ENCODE data around the gene KMT5B. TPM values are rescaled to one million over a fixed set of nuclear protein-coding genes. Genes with fewer than 3 reads are reported as not detected.

KMT5B gene
- total RNA-seq, 4 donors from 2014 or later, result 35.1 to 75.6 (median 39.8) TPM

- no peak overlapping the region for H3K27ac ChIP-seq
- H3K36me3 ChIP-seq, result no peaks in the 10 kb centered on the region
- H3K27me3 ChIP-seq, result no peaks in the 10 kb centered on the region
- no peak for ATAC-seq
- TF ChIP-seq, protein P1, sequence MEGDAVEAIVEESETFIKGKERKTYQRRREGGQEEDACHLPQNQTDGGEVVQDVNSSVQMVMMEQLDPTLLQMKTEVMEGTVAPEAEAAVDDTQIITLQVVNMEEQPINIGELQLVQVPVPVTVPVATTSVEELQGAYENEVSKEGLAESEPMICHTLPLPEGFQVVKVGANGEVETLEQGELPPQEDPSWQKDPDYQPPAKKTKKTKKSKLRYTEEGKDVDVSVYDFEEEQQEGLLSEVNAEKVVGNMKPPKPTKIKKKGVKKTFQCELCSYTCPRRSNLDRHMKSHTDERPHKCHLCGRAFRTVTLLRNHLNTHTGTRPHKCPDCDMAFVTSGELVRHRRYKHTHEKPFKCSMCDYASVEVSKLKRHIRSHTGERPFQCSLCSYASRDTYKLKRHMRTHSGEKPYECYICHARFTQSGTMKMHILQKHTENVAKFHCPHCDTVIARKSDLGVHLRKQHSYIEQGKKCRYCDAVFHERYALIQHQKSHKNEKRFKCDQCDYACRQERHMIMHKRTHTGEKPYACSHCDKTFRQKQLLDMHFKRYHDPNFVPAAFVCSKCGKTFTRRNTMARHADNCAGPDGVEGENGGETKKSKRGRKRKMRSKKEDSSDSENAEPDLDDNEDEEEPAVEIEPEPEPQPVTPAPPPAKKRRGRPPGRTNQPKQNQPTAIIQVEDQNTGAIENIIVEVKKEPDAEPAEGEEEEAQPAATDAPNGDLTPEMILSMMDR (IDR thresholded peaks at IDR 0.05), result no peak
- TF ChIP-seq POLR2AphosphoS5 (IDR thresholded peaks at IDR 0.05) (no peak), POLR2A (IDR thresholded peaks at IDR 0.05) (no peak), EP300 (IDR thresholded peaks at IDR 0.05) (no peak)
- no peak overlapping the region for H3K4me3 ChIP-seq
- no peaks in the 10 kb centered on the region for H3K9me3 ChIP-seq
- no peaks in the 10 kb centered on the region for H3K4me1 ChIP-seq
- WGBS, 2 donors (ENCODE audit: low coverage in 1 of 2), result 31 to 48% methylated on average over 3 to 4 of the region's 4 CpGs
These were observed 74.9 kb downstream of the KMT5B start for GRCh38 chr11:68138237-68138636.

DNA sequence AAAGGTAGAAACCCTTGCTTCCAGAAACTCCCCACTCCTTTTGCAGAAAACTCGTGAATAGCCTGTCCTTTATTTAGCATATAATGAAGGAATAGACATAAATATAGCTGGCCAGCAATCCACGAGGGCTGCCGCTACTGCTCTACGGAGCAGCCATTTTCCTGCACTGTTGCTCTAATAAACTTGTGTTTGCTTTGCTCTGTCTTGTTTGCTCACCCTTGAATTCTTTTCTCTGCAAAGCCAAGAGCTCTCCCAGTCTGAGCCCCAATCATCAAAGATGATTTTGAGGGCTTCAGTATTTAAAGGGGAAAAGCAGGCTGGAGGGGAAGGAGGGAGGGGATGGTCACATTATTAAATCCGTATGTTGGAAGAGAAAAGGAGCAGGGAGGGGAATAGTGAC lies 75.3 kb downstream of the KMT5B start:
- ATAC-seq, result no peak
- no peaks in the 10 kb centered on the region for H3K4me1 ChIP-seq
- no peaks in the 10 kb centered on the region for H3K27me3 ChIP-seq
- H3K36me3 ChIP-seq, result no peaks in the 10 kb centered on the region
- no peaks in the 10 kb centered on the region for H3K9me3 ChIP-seq
- TF ChIP-seq EP300 (IDR thresholded peaks at IDR 0.05) (no peak), POLR2AphosphoS5 (IDR thresholded peaks at IDR 0.05) (no peak), POLR2A (IDR thresholded peaks at IDR 0.05) (no peak)
- TF ChIP-seq, protein P1 (IDR thresholded peaks at IDR 0.05), result no peak
- H3K4me3 ChIP-seq, result no peak overlapping the region
- H3K27ac ChIP-seq, result no peak overlapping the region
- WGBS, 2 donors (ENCODE audit: low coverage in 1 of 2), result 33 to 51% methylated on average over 4 to 5 of the region's 5 CpGs

DNA sequence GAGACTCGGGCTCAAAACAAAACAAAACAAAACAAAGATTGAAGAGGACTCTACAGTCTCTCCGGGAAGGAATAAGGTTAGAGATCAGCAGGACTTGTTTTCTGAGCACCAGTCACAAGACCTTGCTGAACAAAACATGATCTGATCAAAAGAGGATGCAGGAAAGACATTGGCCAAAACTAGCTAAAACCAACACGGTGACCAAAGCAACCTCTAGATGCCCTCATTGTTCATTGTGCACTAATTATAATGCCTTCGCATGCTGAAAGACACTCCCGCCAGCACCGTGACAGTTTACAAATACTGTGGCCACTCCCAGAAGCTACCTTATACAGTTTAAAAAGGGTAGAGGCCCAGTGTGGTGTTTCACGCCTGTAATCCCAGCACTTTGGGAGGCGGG lies 76.2 kb downstream of the KMT5B start:
- Histone ChIP-seq H3K27ac (no peak overlapping the region), H3K4me3 (no peak overlapping the region), H3K9me3 (no peaks in the 10 kb centered on the region), H3K4me1 (no peaks in the 10 kb centered on the region), H3K27me3 (no peaks in the 10 kb centered on the region), H3K36me3 (no peaks in the 10 kb centered on the region)
- ATAC-seq, result no peak
- TF ChIP-seq EP300 (IDR thresholded peaks at IDR 0.05), result no peak
- TF ChIP-seq POLR2A (IDR thresholded peaks at IDR 0.05), result no peak
- TF ChIP-seq, protein P1 (IDR thresholded peaks at IDR 0.05), result no peak
- no peak for TF ChIP-seq POLR2AphosphoS5 (IDR thresholded peaks at IDR 0.05)
- 81 to 89% methylated on average over 6 to 8 of the region's 8 CpGs for WGBS, 2 donors (ENCODE audit: low coverage in 1 of 2)

GRCh38 chr11:68135161-68135560 lies 77.9 kb downstream of the KMT5B start:
- ATAC-seq, result no peak
- Histone ChIP-seq H3K4me3 (no peak overlapping the region), H3K36me3 (no peaks in the 10 kb centered on the region), H3K9me3 (no peaks in the 10 kb centered on the region), H3K27ac (no peak overlapping the region), H3K27me3 (no peaks in the 10 kb centered on the region), H3K4me1 (no peaks in the 10 kb centered on the region)
- 57 to 59% methylated on average over 2 to 3 of the region's 3 CpGs for WGBS, 2 donors (ENCODE audit: low coverage in 1 of 2)
- TF ChIP-seq, protein P1 (IDR thresholded peaks at IDR 0.05), result no peak
- TF ChIP-seq POLR2A (IDR thresholded peaks at IDR 0.05), result no peak
- no peak for TF ChIP-seq EP300 (IDR thresholded peaks at IDR 0.05)
- TF ChIP-seq POLR2AphosphoS5 (IDR thresholded peaks at IDR 0.05), result no peak

DNA sequence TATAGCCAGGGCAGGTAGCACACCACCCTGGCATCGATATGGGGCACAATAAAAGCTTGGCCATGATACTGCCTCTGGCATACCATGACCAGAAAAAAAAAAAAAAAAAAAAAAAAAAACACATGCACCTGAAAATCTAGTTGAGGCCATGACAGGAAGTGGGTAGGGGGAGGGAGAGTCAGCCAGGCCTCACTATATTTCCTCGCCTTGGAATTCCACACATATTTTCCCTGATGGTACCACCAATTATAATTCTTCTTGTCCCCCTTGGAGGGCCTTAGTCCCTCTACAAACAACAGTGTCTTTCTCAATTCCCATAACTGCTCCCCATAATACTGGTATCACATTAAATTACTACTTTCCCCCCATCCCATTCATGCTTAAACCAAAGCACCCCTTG lies 79.3 kb downstream of the KMT5B start:
- H3K4me1 ChIP-seq, result peaks cover 0 to 7% (median 3%) of the 10 kb centered on the region in 3 donors
- H3K36me3 ChIP-seq, result no peaks in the 10 kb centered on the region
- no peaks in the 10 kb centered on the region for H3K27me3 ChIP-seq
- no peak overlapping the region for H3K27ac ChIP-seq
- no peaks in the 10 kb centered on the region for H3K9me3 ChIP-seq
- 79% methylated on average over 2 of the region's 2 CpGs; no CpG with 5 or more reads in 1 of the 2 donors for WGBS, 2 donors (ENCODE audit: low coverage in 1 of 2)
- ATAC-seq, result no peak
- TF ChIP-seq POLR2AphosphoS5 (IDR thresholded peaks at IDR 0.05), result no peak
- TF ChIP-seq EP300 (IDR thresholded peaks at IDR 0.05), result no peak
- TF ChIP-seq, protein P1 (IDR thresholded peaks at IDR 0.05), result no peak
- TF ChIP-seq POLR2A (IDR thresholded peaks at IDR 0.05), result no peak
- H3K4me3 ChIP-seq, result no peak overlapping the region

Measured in gastroesophageal sphincter (tissue), 4 donors.